OCI-LY7 (cell line): ENCODE results near the gene VDR. TPM values are rescaled to one million over a fixed set of nuclear protein-coding genes. Genes with fewer than 3 reads are reported as not detected.
"Not testable (repeated sequence)": the region's sequence is repeated elsewhere in the genome, so short reads cannot be mapped to it uniquely, and the experiment has no call there.

Source experiments
- BruUV-seq: library from RNA; stranded (reverse); fragments of 400-500 nt; replicated peaks from 2 replicates; lab custom pipeline; 2021; lab: Mats Ljungman, UMichigan
- CTCF ChIA-PET: fragments of 300-600 bp; sonication (Branson Sonifier 250); formaldehyde crosslinking; loops from one replicate; lab custom pipeline; 2022; ENCODE audit warnings: antibody characterized with exemption; ENCODE audit not compliant: unreplicated experiment; lab: Charles Lee
- POLR2A ChIA-PET: fragments of 300-600 bp; sonication (Branson Sonifier 250); formaldehyde crosslinking; loops from one replicate; lab custom pipeline; 2022; ENCODE audit warnings: antibody characterized with exemption; lab: Charles Lee
- DNase-seq: peaks from one replicate; pipeline ENCODE4 v3.0.0-alpha.2; 2015; ENCODE audit warnings: low spot score
- H2AFZ ChIP-seq: fragments of 200-600 bp; sonication (generic), shearing (Covaris generic); 2 replicates; pipeline ENCODE4 v1.6.1; 2014; ENCODE audit warnings: mild to moderate bottlenecking, antibody characterized with exemption, low read length, moderate library complexity
- H3K27ac ChIP-seq: fragments of 200-600 bp; sonication (generic); 2 replicates; pipeline ENCODE4 v1.5.1; 2014; ENCODE audit warnings: mixed run types, low read depth, mild to moderate bottlenecking, moderate library complexity, low read length, inconsistent platforms; ENCODE audit not compliant: poor library complexity, severe bottlenecking
- H3K36me3 ChIP-seq: fragments of 200-600 bp; sonication (generic); 2 replicates; pipeline ENCODE4 v1.6.1; 2014; ENCODE audit warnings: mild to moderate bottlenecking, antibody characterized with exemption, low read length, moderate library complexity, mixed read lengths; ENCODE audit not compliant: insufficient read depth
- H3K4me1 ChIP-seq: fragments of 200-600 bp; sonication (generic); 2 replicates; pipeline ENCODE4 v1.5.1; 2014; ENCODE audit warnings: mild to moderate bottlenecking, low read length; ENCODE audit not compliant: insufficient read depth, poor library complexity, severe bottlenecking
- H3K4me2 ChIP-seq: fragments of 200-600 bp; sonication (generic); 2 replicates; pipeline ENCODE4 v1.6.1; 2014; ENCODE audit warnings: mild to moderate bottlenecking, low read length
- H3K4me3 ChIP-seq: fragments of 200-600 bp; sonication (generic); 2 replicates; pipeline ENCODE4 v1.5.1; 2014; ENCODE audit warnings: mild to moderate bottlenecking, low read depth, low read length; ENCODE audit not compliant: poor library complexity, severe bottlenecking
- H3K79me2 ChIP-seq: fragments of 200-600 bp; sonication (generic); 2 replicates; pipeline ENCODE4 v1.6.1; 2016; ENCODE audit warnings: low read depth, mild to moderate bottlenecking, low read length, moderate library complexity, mixed read lengths; ENCODE audit not compliant: insufficient read depth
- H3K9me2 ChIP-seq: fragments of 200-600 bp; sonication (generic); 2 replicates; pipeline ENCODE4 v1.6.1; 2016; ENCODE audit warnings: mild to moderate bottlenecking, low read length, mixed read lengths; ENCODE audit not compliant: insufficient read depth
- H3K9me3 ChIP-seq: fragments of 200-600 bp; sonication (generic); 2 replicates; pipeline ENCODE4 v1.6.1; 2014; ENCODE audit warnings: mild to moderate bottlenecking, mixed run types, low read length, mixed read lengths
- H4K20me1 ChIP-seq: fragments of 200-600 bp; sonication (generic); 2 replicates; pipeline ENCODE4 v1.6.1; 2014; ENCODE audit warnings: mild to moderate bottlenecking, antibody characterized with exemption, low read length, moderate library complexity, mixed read lengths; ENCODE audit not compliant: insufficient read depth
- EZH2phosphoT487 ChIP-seq: fragments of 200-600 bp; sonication (generic); IDR thresholded peaks from 2 replicates; pipeline ENCODE4 v1.6.1; 2018; ENCODE audit warnings: low read depth, borderline replicate concordance, mild to moderate bottlenecking, mixed run types, antibody characterized with exemption, low read length, moderate library complexity, mixed read lengths
- intact Hi-C: fragments of 100-400 bp; cut with micrococcal nuclease; formaldehyde crosslinking; loops from one replicate; pipeline ENCODE4 v1.10.0; 2022; ENCODE audit not compliant: unreplicated experiment
- total RNA-seq, 2 experiments: library from RNA; depleted of rRNA in 1 of 2; stranded (reverse); fragments of >200 nt in 1 of 2; shearing (Covaris generic) in 1 of 2; gene quantifications; 2 replicates each; pipeline ENCODE4 v1.2.3, GENCODE V29; 2014 to 2022
- TF ChIP-seq, protein P1 (sequence below): fragments of 200-600 bp; sonication (generic); conservative IDR thresholded peaks from 2 replicates; pipeline ENCODE4 v1.5.1; 2014; ENCODE audit warnings: mild to moderate bottlenecking, antibody characterized with exemption, low read length, moderate library complexity, mixed read lengths

The VDR gene
- total RNA-seq, 2 experiments from 2014 or later, result 1.9 to 5.4 TPM

DNA sequence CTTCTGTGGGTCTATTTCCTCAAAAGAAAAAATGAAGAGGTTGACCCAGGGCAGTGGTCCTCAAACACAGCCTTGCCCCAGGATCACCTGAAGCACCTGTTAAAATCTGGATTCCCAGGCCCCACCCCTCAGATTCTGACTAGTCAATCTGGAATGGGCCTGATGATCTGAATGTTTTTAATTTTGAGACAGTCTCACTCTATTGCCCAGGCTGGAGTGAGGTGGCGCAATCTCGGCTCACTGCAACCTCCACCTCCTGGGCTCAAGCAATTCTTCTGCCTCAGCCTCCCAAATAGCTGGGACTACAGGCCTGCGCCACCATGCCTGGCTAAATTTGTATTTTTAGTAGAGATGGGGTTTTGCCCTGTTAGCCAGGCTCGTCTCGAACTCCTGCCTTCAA is 89.3 kb downstream of the VDR start:
- H3K9me2 ChIP-seq, intact Hi-C loops, H4K20me1 ChIP-seq, H3K4me3 ChIP-seq, H2AFZ ChIP-seq, CTCF ChIA-PET, H3K9me3 ChIP-seq, BruUV-seq, DNase-seq: not testable (repeated sequence)
- POLR2A ChIA-PET, result interaction anchor here (0.7 to 10.4 kb wide), 3 partner anchors 12 to 17 kb away, joined by 5 to 342 read pairs (median 239); no protein-coding TSS in a partner anchor
- TF ChIP-seq, protein P1, sequence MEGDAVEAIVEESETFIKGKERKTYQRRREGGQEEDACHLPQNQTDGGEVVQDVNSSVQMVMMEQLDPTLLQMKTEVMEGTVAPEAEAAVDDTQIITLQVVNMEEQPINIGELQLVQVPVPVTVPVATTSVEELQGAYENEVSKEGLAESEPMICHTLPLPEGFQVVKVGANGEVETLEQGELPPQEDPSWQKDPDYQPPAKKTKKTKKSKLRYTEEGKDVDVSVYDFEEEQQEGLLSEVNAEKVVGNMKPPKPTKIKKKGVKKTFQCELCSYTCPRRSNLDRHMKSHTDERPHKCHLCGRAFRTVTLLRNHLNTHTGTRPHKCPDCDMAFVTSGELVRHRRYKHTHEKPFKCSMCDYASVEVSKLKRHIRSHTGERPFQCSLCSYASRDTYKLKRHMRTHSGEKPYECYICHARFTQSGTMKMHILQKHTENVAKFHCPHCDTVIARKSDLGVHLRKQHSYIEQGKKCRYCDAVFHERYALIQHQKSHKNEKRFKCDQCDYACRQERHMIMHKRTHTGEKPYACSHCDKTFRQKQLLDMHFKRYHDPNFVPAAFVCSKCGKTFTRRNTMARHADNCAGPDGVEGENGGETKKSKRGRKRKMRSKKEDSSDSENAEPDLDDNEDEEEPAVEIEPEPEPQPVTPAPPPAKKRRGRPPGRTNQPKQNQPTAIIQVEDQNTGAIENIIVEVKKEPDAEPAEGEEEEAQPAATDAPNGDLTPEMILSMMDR, result peak; percentile 23; the same call in 1 of the 2 replicates
- Histone ChIP-seq H3K79me2 (peaks cover 84% of the 10 kb centered on the region), H3K4me2 (peak overlapping the region; percentile 98), H3K4me1 (peaks cover 86% of the 10 kb centered on the region), H3K36me3 (peaks cover 19% of the 10 kb centered on the region; the same call in 1 of the 2 replicates), H3K27ac (peak overlapping the region; percentile 96)

DNA sequence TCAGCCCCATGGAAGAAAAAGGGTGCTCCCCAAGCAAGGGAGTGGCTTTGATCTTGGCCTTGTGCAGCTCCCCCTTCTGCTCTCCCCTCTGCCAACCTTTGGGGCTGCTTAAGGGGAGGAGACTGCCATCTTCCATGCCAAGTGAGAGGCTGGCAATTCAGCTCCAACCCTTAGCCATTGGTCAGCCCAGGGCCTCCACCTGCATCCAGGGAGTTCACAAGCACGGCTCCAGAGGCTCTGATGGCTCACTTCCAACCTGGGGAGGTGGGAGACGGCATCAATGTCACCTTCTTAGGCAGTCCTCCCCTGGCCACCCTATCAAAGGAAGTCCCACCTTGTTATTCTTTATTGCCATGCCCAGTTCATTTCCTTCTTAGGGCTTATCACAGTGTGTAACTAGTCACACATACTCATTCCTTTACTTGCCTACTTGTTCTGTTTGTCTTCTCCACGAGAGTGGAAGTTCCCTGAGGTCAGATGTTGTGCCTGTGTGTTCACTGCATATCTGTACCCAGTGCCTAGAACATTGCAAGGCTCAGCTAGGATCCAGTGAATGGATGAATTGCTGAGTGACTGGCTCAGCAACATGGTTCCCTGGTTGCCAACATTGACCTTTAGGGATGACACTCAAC is 90.1 kb downstream of the VDR start:
- CTCF ChIA-PET, result interaction anchor here (8.0 kb wide), 1 partner anchor 20 kb away, joined by 133 read pairs; no protein-coding TSS in a partner anchor
- H3K27ac ChIP-seq, result peak overlapping the region; percentile 96
- peaks cover 92% of the 10 kb centered on the region for H3K79me2 ChIP-seq
- no TSS peak for BruUV-seq
- H2AFZ ChIP-seq, result no peak overlapping the region
- peak overlapping the region; percentile 98 for H3K4me2 ChIP-seq
- H3K9me3 ChIP-seq, result no peaks in the 10 kb centered on the region
- peak overlapping the region; percentile 66 for H3K4me3 ChIP-seq
- no peak for TF ChIP-seq EZH2phosphoT487
- TF ChIP-seq, protein P1, result no peak
- intact Hi-C loops, result loop anchor here (5.0 kb wide), 2 partner anchors 293 to 597 kb away; partner anchors contain the start of gene SENP1
- H3K9me2 ChIP-seq, result no peaks in the 10 kb centered on the region
- peaks cover 19% of the 10 kb centered on the region; the same call in 1 of the 2 replicates for H3K36me3 ChIP-seq
- DNase-seq, result no peak
- 0 out of 2 replicates have a peak, but pooled peaks cover 3% of the 10 kb centered on the region for H4K20me1 ChIP-seq
- H3K4me1 ChIP-seq, result peaks cover 89% of the 10 kb centered on the region
- POLR2A ChIA-PET, result interaction anchor here (0.6 to 10.4 kb wide), 6 partner anchors 8 to 342 kb away, joined by 3 to 342 read pairs (median 4); no protein-coding TSS in a partner anchor
